GM18951 (cell line): ENCODE measurements around the gene TULP1.
"Not testable (repeated sequence)": the region's sequence is repeated elsewhere in the genome, so short reads cannot be mapped to it uniquely, and the experiment has no call there.

Experiments
- POLR2A ChIP-seq: IDR thresholded peaks from 4 replicates; pipeline ENCODE4 v1.6.1; 2011; ENCODE audit warnings: mild to moderate bottlenecking; ENCODE audit not compliant: insufficient read length, insufficient read depth; ENCODE audit errors: extremely low read depth
- in situ Hi-C: fragments of 300-500 bp; cut with MboI; formaldehyde crosslinking; loops from one replicate; pipeline ENCODE4 v1.12.0; 2022; ENCODE audit warnings: low sequenced_read_pairs, mixed read lengths, inconsistent platforms; ENCODE audit not compliant: unreplicated experiment

Gene TULP1

GRCh38 chr6:35512740-35513139 lies at the start of gene TULP1:
Gene TULP1 (minus strand): TSS chr6:35512896. CDS start chr6:35512858, 38 bp downstream.
- no peak for TF ChIP-seq POLR2A
- in situ Hi-C loops, result no loop called here

- in situ Hi-C loops, result no loop called here
- no peak for TF ChIP-seq POLR2A
Measured at GRCh38 chr6:35562060-35562459, 49.4 kb upstream of the TULP1 start.

GRCh38 chr6:35561113-35561512 lies 48.4 kb upstream of the TULP1 start:
- in situ Hi-C loops, result no loop called here

GRCh38 chr6:35558571-35558970 lies 45.9 kb upstream of the TULP1 start:
- in situ Hi-C loops, result no loop called here
- TF ChIP-seq POLR2A, result no peak

More at GRCh38 chr6:35561113-35561512, 48.4 kb upstream of the TULP1 start:
- no peak for TF ChIP-seq POLR2A

GRCh38 chr6:35557239-35557638 lies 44.5 kb upstream of the TULP1 start:
- TF ChIP-seq POLR2A, result no peak
- in situ Hi-C loops, result no loop called here

GRCh38 chr6:35554811-35555210 lies 42.1 kb upstream of the TULP1 start:
- TF ChIP-seq POLR2A, result no peak
- in situ Hi-C loops, result no loop called here

GRCh38 chr6:35553315-35553714 lies 40.6 kb upstream of the TULP1 start:
- no peak for TF ChIP-seq POLR2A
- in situ Hi-C loops, result no loop called here

- in situ Hi-C loops, result no loop called here
- no peak for TF ChIP-seq POLR2A
Measured at GRCh38 chr6:35552285-35552917, 39.7 kb upstream of the TULP1 start.

- in situ Hi-C loops, result no loop called here
- TF ChIP-seq POLR2A, result no peak
Measured at GRCh38 chr6:35550437-35550836, 37.7 kb upstream of the TULP1 start.

GRCh38 chr6:35547676-35548075 lies 35.0 kb upstream of the TULP1 start:
- no peak for TF ChIP-seq POLR2A

GRCh38 chr6:35544769-35545361 lies 32.2 kb upstream of the TULP1 start:
- no peak for TF ChIP-seq POLR2A
- in situ Hi-C loops, result no loop called here

More at GRCh38 chr6:35547676-35548075, 35.0 kb upstream of the TULP1 start:
- in situ Hi-C loops, result no loop called here

GRCh38 chr6:35543459-35544193 lies 30.9 kb upstream of the TULP1 start:
- no peak for TF ChIP-seq POLR2A
- in situ Hi-C loops, result no loop called here

- in situ Hi-C loops, result no loop called here
Measured at GRCh38 chr6:35541836-35542235, 29.1 kb upstream of the TULP1 start.

GRCh38 chr6:35539223-35539622 lies 26.5 kb upstream of the TULP1 start:
- TF ChIP-seq POLR2A, result no peak
- in situ Hi-C loops, result no loop called here

More at GRCh38 chr6:35541836-35542235, 29.1 kb upstream of the TULP1 start:
- TF ChIP-seq POLR2A, result no peak

GRCh38 chr6:35535847-35536246 lies 23.2 kb upstream of the TULP1 start:
- in situ Hi-C loops, result not testable (repeated sequence)
